Measurements from ENCODE around the gene MYO1E.

- TF ChIP-seq POLR2A (IDR thresholded peaks at IDR 0.05) (no peak), CTCF (IDR thresholded peaks at IDR 0.05) (no peak)
These were observed 83.1 kb downstream of the MYO1E start for GRCh38 chr15:59289574-59289973.

Measured in transverse colon (tissue), 3 donors.